Measurements from ENCODE around the gene TNFRSF12A. TPM values are rescaled to one million over a fixed set of nuclear protein-coding genes. Genes with fewer than 3 reads are reported as not detected.
A peak's percentile ranks its signal among the peaks of the same experiment; 100 is the strongest.

Gene TNFRSF12A
- total and polyA plus RNA-seq, 10 of the 15 experiments (the other 5 are each of a cell fraction or from before 2014, with no cell fraction given), result 0.35 to 1.7 (median 1.2) TPM; not detected in 2

- TF ChIP-seq ZNF207 (IDR thresholded peaks at IDR 0.05; ENCODE audit: borderline replicate concordance) (no peak), ZNF274 (IDR thresholded peaks at IDR 0.05; ENCODE audit: insufficient read depth, insufficient read length) (no peak), GATAD2B (conservative IDR thresholded peaks at IDR 0.05; ENCODE audit: low read depth) (no peak), BCLAF1 (IDR thresholded peaks at IDR 0.05) (no peak), NR2F1 (conservative IDR thresholded peaks at IDR 0.05) (0 out of 2 replicates have a peak, but pooled peaks have one; percentile 13), SMC3 (IDR thresholded peaks at IDR 0.05; ENCODE audit: borderline replicate concordance, low read length) (no peak), IRF3 (IDR thresholded peaks at IDR 0.05) (no peak), DPF2 (IDR thresholded peaks at IDR 0.05) (peak; percentile 92), SP1 (IDR thresholded peaks at IDR 0.05; ENCODE audit: low read depth, low read length) (no peak), KAT2A (conservative IDR thresholded peaks at IDR 0.05; ENCODE audit: control insufficient read depth, low read depth, low read length) (no peak), MEF2A (IDR thresholded peaks at IDR 0.05; ENCODE audit: insufficient read depth, low read depth, low read length) (no peak), E2F8 (IDR thresholded peaks at IDR 0.05; ENCODE audit: low read depth, partially characterized antibody) (no peak), KDM1A (IDR thresholded peaks at IDR 0.05; ENCODE audit: borderline replicate concordance) (no peak), TARDBP (IDR thresholded peaks at IDR 0.05; ENCODE audit: borderline replicate concordance) (no peak), NFYA (IDR thresholded peaks at IDR 0.05; ENCODE audit: borderline replicate concordance, low read depth, low read length) (no peak), RBBP5 (conservative IDR thresholded peaks at IDR 0.05) (no peak), CHD4 (IDR thresholded peaks at IDR 0.05) (no peak), YY1 (IDR thresholded peaks at IDR 0.05; ENCODE audit: low read depth, low read length) (no peak)
- TF ChIP-seq, protein P1, sequence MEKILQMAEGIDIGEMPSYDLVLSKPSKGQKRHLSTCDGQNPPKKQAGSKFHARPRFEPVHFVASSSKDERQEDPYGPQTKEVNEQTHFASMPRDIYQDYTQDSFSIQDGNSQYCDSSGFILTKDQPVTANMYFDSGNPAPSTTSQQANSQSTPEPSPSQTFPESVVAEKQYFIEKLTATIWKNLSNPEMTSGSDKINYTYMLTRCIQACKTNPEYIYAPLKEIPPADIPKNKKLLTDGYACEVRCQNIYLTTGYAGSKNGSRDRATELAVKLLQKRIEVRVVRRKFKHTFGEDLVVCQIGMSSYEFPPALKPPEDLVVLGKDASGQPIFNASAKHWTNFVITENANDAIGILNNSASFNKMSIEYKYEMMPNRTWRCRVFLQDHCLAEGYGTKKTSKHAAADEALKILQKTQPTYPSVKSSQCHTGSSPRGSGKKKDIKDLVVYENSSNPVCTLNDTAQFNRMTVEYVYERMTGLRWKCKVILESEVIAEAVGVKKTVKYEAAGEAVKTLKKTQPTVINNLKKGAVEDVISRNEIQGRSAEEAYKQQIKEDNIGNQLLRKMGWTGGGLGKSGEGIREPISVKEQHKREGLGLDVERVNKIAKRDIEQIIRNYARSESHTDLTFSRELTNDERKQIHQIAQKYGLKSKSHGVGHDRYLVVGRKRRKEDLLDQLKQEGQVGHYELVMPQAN (conservative IDR thresholded peaks at IDR 0.05), result peak; percentile 19; the same call in 1 of the 2 replicates
- TF ChIP-seq, protein P2, sequence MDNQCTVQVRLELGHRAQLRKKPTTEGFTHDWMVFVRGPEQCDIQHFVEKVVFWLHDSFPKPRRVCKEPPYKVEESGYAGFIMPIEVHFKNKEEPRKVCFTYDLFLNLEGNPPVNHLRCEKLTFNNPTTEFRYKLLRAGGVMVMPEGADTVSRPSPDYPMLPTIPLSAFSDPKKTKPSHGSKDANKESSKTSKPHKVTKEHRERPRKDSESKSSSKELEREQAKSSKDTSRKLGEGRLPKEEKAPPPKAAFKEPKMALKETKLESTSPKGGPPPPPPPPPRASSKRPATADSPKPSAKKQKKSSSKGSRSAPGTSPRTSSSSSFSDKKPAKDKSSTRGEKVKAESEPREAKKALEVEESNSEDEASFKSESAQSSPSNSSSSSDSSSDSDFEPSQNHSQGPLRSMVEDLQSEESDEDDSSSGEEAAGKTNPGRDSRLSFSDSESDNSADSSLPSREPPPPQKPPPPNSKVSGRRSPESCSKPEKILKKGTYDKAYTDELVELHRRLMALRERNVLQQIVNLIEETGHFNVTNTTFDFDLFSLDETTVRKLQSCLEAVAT (IDR thresholded peaks at IDR 0.05), result no peak
These were observed 25.8 kb downstream of the TNFRSF12A start, which contains the start of gene MMP25 (continued) for GRCh38 chr16:3045758-3046640.
